Measurements from ENCODE around the gene COBL. TPM values are rescaled to one million over a fixed set of nuclear protein-coding genes. Genes with fewer than 3 reads are reported as not detected.

The COBL gene
- total RNA-seq, 4 donors from 2014 or later = 14.3 to 19.3 (median 15.9) TPM

DNA sequence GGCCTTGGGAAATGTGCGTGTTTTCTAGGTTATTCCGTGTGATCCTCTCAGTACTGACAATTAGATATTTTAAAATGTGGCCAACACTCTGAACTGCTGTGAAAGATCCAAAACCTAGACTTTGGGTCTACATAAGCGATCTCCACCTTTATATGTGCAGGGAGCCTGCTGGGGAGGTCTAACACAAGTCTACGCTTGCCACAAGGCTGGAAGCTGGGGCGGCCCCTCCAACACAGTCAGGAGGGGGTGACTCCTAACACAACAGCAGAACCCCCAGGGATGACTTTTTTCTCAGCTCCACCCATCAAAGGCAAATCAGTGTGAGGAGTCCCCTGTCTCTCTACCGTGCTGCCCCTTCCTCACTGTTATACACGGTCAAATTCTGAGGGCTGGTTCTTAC lies 202.6 kb downstream of the COBL start:
- Histone ChIP-seq H3K4me3 (replicated peaks in 1 of 3) (no peak overlapping the region), H3K36me3 (no peaks in the 10 kb centered on the region), H3K4me1 (no peaks in the 10 kb centered on the region), H3K27me3 (no peaks in the 10 kb centered on the region), H3K9me3 (no peaks in the 10 kb centered on the region), H3K27ac (no peak overlapping the region)
- no peak for TF ChIP-seq POLR2A (IDR thresholded peaks at IDR 0.05)
- TF ChIP-seq, protein P1, sequence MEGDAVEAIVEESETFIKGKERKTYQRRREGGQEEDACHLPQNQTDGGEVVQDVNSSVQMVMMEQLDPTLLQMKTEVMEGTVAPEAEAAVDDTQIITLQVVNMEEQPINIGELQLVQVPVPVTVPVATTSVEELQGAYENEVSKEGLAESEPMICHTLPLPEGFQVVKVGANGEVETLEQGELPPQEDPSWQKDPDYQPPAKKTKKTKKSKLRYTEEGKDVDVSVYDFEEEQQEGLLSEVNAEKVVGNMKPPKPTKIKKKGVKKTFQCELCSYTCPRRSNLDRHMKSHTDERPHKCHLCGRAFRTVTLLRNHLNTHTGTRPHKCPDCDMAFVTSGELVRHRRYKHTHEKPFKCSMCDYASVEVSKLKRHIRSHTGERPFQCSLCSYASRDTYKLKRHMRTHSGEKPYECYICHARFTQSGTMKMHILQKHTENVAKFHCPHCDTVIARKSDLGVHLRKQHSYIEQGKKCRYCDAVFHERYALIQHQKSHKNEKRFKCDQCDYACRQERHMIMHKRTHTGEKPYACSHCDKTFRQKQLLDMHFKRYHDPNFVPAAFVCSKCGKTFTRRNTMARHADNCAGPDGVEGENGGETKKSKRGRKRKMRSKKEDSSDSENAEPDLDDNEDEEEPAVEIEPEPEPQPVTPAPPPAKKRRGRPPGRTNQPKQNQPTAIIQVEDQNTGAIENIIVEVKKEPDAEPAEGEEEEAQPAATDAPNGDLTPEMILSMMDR (IDR thresholded peaks at IDR 0.05) = no peak
- intact Hi-C loops (cut with DNase I) = no loop called here
- no peak for DNase-seq
- 88 to 93% methylated on average over 7 of the region's 7 CpGs for WGBS, 2 donors

DNA sequence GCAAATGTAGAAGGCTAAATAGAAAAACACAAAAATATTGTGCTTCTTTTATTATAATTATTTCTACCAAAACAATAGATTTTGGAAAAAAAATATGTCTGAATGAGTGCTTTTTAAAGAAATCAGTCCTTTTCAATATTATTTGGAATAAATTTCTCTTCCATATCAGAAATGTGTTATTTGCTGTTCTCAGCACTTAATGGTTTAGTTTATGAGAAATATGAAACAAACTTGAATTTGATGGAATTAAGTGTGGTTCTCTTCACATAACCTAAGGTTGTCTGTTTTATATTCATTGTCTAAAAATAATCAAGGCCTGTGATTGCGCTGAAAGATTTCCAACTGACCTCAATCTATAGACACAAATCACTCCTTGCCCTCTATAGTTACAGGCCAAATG lies 203.0 kb downstream of the COBL start:
- H3K9me3 ChIP-seq = no peaks in the 10 kb centered on the region
- no peak overlapping the region for H3K27ac ChIP-seq
- no peaks in the 10 kb centered on the region for H3K27me3 ChIP-seq
- H3K4me1 ChIP-seq = no peaks in the 10 kb centered on the region
- 89 to 98% methylated on average over 1 of the region's 1 CpG for WGBS, 2 donors
- intact Hi-C loops (cut with DNase I) = no loop called here
- DNase-seq = no peak
- no peaks in the 10 kb centered on the region for H3K36me3 ChIP-seq
- TF ChIP-seq, protein P1 (IDR thresholded peaks at IDR 0.05) = no peak
- no peak for TF ChIP-seq POLR2A (IDR thresholded peaks at IDR 0.05)
- no peak overlapping the region for H3K4me3 ChIP-seq (replicated peaks in 1 of 3)

DNA sequence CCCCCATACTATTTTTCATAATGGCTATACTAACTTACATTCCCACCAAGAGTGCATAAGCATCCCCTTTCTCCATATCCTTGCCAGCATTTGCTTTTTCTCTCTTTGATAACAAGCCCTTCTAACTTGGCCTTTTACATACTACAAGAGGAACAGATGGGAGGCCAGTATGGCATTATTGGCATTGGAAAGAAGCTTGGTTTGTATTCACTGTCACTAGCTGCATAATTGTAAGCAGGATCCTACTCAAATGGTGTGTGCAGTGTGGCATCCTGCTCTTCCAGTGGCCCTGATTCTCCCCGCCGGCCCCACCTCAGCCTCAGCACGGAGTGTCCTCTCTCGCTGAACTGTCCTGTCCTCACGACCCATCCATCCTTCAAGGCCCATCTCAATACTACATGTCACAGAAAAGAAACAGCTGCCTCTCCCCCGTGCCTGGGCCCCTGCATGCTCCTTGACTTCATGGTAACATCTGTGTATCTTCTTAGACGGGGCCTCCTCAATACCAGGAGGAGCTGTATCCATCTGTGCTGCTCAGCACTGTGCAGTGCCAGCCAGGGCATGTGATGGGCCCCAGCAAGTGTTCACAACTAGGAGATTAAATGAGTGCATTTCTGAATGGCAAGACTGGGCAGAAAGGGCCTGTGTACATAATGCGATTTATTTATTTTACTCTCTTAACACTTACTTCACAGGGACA lies 205.2 kb downstream of the COBL start:
- Histone ChIP-seq H3K9me3 (no peaks in the 10 kb centered on the region), H3K27me3 (no peaks in the 10 kb centered on the region), H3K4me3 (replicated peaks in 1 of 3) (no peak overlapping the region), H3K27ac (no peak overlapping the region), H3K4me1 (no peaks in the 10 kb centered on the region), H3K36me3 (no peaks in the 10 kb centered on the region)
- intact Hi-C loops (cut with DNase I) = no loop called here
- no peak for TF ChIP-seq POLR2A (IDR thresholded peaks at IDR 0.05)
- TF ChIP-seq, protein P1 (IDR thresholded peaks at IDR 0.05) = no peak
- DNase-seq = no peak
- WGBS, 2 donors = 93 to 96% methylated on average over 8 of the region's 8 CpGs

DNA sequence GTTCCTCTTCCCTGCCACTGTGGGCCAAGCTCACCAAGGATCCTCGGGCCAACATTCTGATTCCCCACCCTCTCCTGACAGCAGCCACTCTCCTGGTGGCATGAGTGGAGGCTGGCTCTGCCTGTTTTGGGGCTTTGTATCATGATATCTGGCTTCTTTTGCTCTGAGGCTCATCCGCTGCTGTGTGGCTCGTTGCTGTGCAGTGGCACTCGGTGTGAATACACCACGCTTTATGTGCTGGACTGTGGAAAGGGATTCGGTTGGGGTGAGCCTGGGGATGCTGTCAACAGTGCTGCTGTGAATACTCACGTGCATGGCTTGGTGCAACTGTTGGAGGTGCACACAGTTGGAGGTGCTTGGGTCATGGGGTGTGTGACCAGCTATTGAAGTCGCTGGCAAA lies 208.5 kb downstream of the COBL start:
- Histone ChIP-seq H3K4me1 (no peaks in the 10 kb centered on the region), H3K27me3 (no peaks in the 10 kb centered on the region), H3K4me3 (replicated peaks in 1 of 3) (no peak overlapping the region), H3K9me3 (no peaks in the 10 kb centered on the region), H3K36me3 (no peaks in the 10 kb centered on the region), H3K27ac (no peak overlapping the region)
- intact Hi-C loops (cut with DNase I) = no loop called here
- TF ChIP-seq, protein P1 (IDR thresholded peaks at IDR 0.05) = no peak
- no peak for DNase-seq
- 79 to 85% methylated on average over 8 of the region's 8 CpGs for WGBS, 2 donors

DNA sequence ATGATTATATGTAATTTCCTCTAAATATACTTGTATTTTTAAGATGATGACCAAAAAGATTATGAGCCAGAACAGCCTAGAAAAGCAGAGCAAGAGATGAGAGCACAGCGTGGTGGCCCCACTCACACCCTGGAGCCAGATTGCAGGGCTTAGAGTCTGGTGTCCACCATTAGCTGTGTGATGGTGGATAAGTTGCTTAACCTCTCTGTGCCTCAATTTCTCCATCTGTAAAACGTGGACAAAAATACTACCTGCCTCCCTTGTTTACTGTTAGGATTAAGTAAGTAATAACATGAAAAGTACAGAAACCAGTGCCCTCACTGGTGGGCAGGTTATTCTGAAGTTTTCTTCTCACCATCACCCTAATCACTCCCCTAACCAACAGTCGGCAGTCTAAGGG lies 212.3 kb downstream of the COBL start:
- Histone ChIP-seq H3K4me3 (replicated peaks in 1 of 3) (no peak overlapping the region), H3K9me3 (no peaks in the 10 kb centered on the region), H3K27me3 (no peaks in the 10 kb centered on the region), H3K4me1 (peaks cover 0 to 5% of the 10 kb centered on the region in 2 donors), H3K27ac (no peak overlapping the region), H3K36me3 (no peaks in the 10 kb centered on the region)
- DNase-seq = no peak
- intact Hi-C loops (cut with DNase I) = no loop called here
- 57 to 60% methylated on average over 3 of the region's 3 CpGs for WGBS, 2 donors
- TF ChIP-seq, protein P1 (IDR thresholded peaks at IDR 0.05) = no peak
- no peak for TF ChIP-seq POLR2A (IDR thresholded peaks at IDR 0.05)
